ENCODE data around the gene KDM2B. TPM values are rescaled to one million over a fixed set of nuclear protein-coding genes. Genes with fewer than 3 reads are reported as not detected.

The KDM2B gene
- polyA plus RNA-seq, 3 donors: 9.7 to 68.1 (median 9.7) TPM

DNA sequence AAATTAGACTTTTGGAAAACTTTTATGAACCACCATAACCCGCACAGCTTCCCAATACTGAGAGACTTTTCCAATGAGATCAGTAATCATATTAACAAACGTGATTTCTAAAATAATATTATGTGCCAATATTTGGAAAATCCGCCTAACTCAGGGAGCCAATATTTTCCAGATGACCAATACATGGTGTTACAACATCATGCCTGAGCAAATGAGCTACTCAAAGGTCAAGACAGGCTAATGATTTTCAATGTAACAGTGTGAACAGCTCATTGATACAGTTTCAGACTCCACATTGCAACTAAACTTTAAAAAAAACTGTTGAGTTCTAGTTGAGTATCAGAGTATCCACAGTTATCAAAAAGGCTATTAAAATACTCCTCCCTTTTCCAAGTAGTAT, 134.1 kb downstream of the KDM2B start:
- Histone ChIP-seq H3K4me2 (replicated peaks; ENCODE audit: extremely low read depth, low read length, poor library complexity, severe bottlenecking) (no peak overlapping the region), H3K36me3 (replicated peaks in 1 of 2; ENCODE audit: control insufficient read depth in 1 of 2, insufficient read depth in 2 of 2, low read length in 2 of 2) (peaks cover 30 to 59% of the 10 kb centered on the region in 2 donors), H2AFZ (ENCODE audit: insufficient read depth, low read depth, low read length, poor library complexity, severe bottlenecking) (no peak overlapping the region), H3K4me3 (replicated peaks in 1 of 3; ENCODE audit: low read depth in 2 of 3, low read length in 3 of 3) (no peak overlapping the region), H4K20me1 (ENCODE audit: insufficient read depth, low read length) (peaks cover 18% of the 10 kb centered on the region), H3K79me2 (ENCODE audit: insufficient read depth, low read length) (peaks cover 43% of the 10 kb centered on the region), H3K9me3 (replicated peaks in 1 of 2; ENCODE audit: control insufficient read depth in 1 of 2, insufficient read depth in 1 of 2, low read length in 2 of 2) (no peaks in the 10 kb centered on the region), H3K27ac (ENCODE audit: low read depth in 1 of 2, low read length in 2 of 2) (no peak overlapping the region), H3K27me3 (ENCODE audit: control insufficient read depth in 2 of 2, insufficient read depth in 2 of 2, low read length in 2 of 2) (no peaks in the 10 kb centered on the region), H3K9ac (ENCODE audit: insufficient read depth, low read length, poor library complexity, severe bottlenecking) (no peak overlapping the region), H3K4me1 (ENCODE audit: control insufficient read depth in 1 of 2, insufficient read depth in 2 of 2, low read length in 2 of 2) (peaks cover 23 to 25% of the 10 kb centered on the region in 2 donors)
- Mint-ChIP-seq H3K27ac (no peak overlapping the region), H3K27me3 (ENCODE audit: low read depth in 3 of 3) (peaks cover 0 to 2% (median 0%) of the 10 kb centered on the region in 3 donors), H3K9me3 (no peaks in the 10 kb centered on the region), H3K36me3 (peaks cover 46 to 67% of the 10 kb centered on the region in 2 donors), H3K4me3 (no peak overlapping the region), H3K4me1 (peaks cover 29% of the 10 kb centered on the region)
- TF ChIP-seq, protein P1, sequence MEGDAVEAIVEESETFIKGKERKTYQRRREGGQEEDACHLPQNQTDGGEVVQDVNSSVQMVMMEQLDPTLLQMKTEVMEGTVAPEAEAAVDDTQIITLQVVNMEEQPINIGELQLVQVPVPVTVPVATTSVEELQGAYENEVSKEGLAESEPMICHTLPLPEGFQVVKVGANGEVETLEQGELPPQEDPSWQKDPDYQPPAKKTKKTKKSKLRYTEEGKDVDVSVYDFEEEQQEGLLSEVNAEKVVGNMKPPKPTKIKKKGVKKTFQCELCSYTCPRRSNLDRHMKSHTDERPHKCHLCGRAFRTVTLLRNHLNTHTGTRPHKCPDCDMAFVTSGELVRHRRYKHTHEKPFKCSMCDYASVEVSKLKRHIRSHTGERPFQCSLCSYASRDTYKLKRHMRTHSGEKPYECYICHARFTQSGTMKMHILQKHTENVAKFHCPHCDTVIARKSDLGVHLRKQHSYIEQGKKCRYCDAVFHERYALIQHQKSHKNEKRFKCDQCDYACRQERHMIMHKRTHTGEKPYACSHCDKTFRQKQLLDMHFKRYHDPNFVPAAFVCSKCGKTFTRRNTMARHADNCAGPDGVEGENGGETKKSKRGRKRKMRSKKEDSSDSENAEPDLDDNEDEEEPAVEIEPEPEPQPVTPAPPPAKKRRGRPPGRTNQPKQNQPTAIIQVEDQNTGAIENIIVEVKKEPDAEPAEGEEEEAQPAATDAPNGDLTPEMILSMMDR (IDR thresholded peaks at IDR 0.05): no peak
- DNase-seq: no peak
- no CpG with 5 or more reads among the region's 3 CpGs for WGBS (ENCODE audit: insufficient coverage)
- intact Hi-C loops (cut with micrococcal nuclease): no loop called here

DNA sequence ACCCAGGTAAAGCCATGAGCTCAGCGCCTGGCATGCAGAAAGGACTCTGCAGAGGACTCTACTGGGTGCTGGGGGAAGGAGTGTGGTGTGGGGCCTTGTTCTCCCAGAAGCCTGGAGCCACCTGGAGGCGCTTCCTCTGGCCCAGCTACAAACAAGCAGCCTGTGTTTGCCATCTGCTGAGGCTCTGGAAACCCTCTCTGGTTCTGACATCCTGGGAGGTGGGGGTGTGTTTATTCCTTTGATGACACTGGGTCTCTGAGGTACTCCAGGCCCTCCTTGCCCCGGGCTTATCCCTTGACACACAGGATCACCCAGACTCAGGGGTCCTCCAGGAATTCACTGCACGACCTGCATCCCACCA, 136.0 kb downstream of the KDM2B start:
- intact Hi-C loops (cut with micrococcal nuclease): loop anchor here (5.0 kb wide), 1 partner anchor 113 kb away; no protein-coding TSS in a partner anchor
- TF ChIP-seq, protein P1 (IDR thresholded peaks at IDR 0.05): no peak
- no peaks in the 10 kb centered on the region for H3K27me3 Mint-ChIP-seq (ENCODE audit: low read depth in 3 of 3)
- H3K9me3 ChIP-seq (replicated peaks in 1 of 2; ENCODE audit: control insufficient read depth in 1 of 2, insufficient read depth in 1 of 2, low read length in 2 of 2): no peaks in the 10 kb centered on the region
- H4K20me1 ChIP-seq (ENCODE audit: insufficient read depth, low read length): peaks cover 18% of the 10 kb centered on the region
- peak overlapping the region in 4 of 7 donors; percentile 31 to 82 (median 47) for H3K27ac Mint-ChIP-seq
- peaks cover 49 to 78% of the 10 kb centered on the region in 2 donors for H3K36me3 ChIP-seq (replicated peaks in 1 of 2; ENCODE audit: control insufficient read depth in 1 of 2, insufficient read depth in 2 of 2, low read length in 2 of 2)
- 98% methylated on average over 4 of the region's 4 CpGs for WGBS (ENCODE audit: insufficient coverage)
- H3K4me1 ChIP-seq (ENCODE audit: control insufficient read depth in 1 of 2, insufficient read depth in 2 of 2, low read length in 2 of 2): peaks cover 6 to 7% of the 10 kb centered on the region in 2 donors
- H3K9me3 Mint-ChIP-seq: no peaks in the 10 kb centered on the region
- no peaks in the 10 kb centered on the region for H3K27me3 ChIP-seq (ENCODE audit: control insufficient read depth in 2 of 2, insufficient read depth in 2 of 2, low read length in 2 of 2)
- no peak overlapping the region for H3K4me2 ChIP-seq (replicated peaks; ENCODE audit: extremely low read depth, low read length, poor library complexity, severe bottlenecking)
- H3K4me3 Mint-ChIP-seq: no peak overlapping the region
- no peak overlapping the region for H3K4me3 ChIP-seq (replicated peaks in 1 of 3; ENCODE audit: low read depth in 2 of 3, low read length in 3 of 3)
- peak overlapping the region in 1 of 2 donors; percentile 20 for H3K27ac ChIP-seq (ENCODE audit: low read depth in 1 of 2, low read length in 2 of 2)
- DNase-seq: no peak
- H3K36me3 Mint-ChIP-seq: peaks cover 62 to 84% of the 10 kb centered on the region in 2 donors
- H3K9ac ChIP-seq (ENCODE audit: insufficient read depth, low read length, poor library complexity, severe bottlenecking): no peak overlapping the region
- H3K79me2 ChIP-seq (ENCODE audit: insufficient read depth, low read length): peaks cover 41% of the 10 kb centered on the region
- H2AFZ ChIP-seq (ENCODE audit: insufficient read depth, low read depth, low read length, poor library complexity, severe bottlenecking): no peak overlapping the region
- peaks cover 11% of the 10 kb centered on the region for H3K4me1 Mint-ChIP-seq

Data from CD14-positive monocyte (primary cell).